ENCODE results near the gene MS4A7. TPM values are rescaled to one million over a fixed set of nuclear protein-coding genes. Genes with fewer than 3 reads are reported as not detected.
"Not testable (repeated sequence)": the region's sequence is repeated elsewhere in the genome, so short reads cannot be mapped to it uniquely, and the experiment has no call there.

The MS4A7 gene, protein sequence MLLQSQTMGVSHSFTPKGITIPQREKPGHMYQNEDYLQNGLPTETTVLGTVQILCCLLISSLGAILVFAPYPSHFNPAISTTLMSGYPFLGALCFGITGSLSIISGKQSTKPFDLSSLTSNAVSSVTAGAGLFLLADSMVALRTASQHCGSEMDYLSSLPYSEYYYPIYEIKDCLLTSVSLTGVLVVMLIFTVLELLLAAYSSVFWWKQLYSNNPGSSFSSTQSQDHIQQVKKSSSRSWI
- 13.7 TPM for total RNA-seq

DNA sequence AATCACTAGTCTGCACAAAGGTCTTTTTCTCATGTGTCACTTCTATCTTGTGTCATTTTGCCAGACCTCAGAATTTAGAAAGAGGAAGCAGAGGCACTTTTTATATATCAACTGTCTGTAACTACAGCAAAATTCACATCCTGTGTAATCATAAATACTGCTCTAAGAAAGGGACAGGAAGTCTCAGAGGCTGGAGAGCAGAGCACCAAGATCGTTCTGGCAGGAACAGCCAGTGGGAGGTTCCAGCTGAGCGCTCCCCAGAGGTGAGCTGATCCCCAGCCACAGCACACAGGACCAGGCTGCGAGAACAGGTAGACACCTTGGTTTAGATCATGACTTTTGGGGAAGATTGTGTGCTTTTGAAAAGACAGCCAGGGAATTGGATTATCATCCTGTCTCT, at the start of gene MS4A7:
Gene MS4A7 (plus strand): TSS at position 179 of the 400 bp plus-strand sequence. CDS start 4,610 bp downstream, outside the sequence.
- ATAC-seq (peak; percentile 72), DNase-seq (ENCODE audit: low spot score) (no peak)

DNA sequence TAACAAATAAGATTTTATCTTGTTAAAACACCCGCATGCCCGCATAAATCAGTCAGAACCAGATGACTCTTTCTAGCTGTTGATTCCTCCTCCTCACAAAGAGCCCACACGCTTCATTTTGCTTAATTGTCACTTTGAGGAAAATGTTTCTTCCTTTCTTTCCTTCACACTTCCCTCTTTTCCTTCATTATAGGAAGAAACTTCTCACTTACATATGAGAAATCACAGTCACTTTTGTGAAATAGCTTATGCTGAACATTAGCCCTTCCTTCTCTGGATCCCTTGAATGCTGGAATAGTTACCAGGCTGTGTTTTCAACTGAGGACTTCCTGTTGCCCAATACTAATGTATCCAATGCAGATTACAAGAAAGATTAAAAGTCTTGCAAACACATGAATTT, 45.5 kb upstream of the MS4A7 start:
- DNase-seq (ENCODE audit: low spot score) = no peak
- no peak for ATAC-seq

DNA sequence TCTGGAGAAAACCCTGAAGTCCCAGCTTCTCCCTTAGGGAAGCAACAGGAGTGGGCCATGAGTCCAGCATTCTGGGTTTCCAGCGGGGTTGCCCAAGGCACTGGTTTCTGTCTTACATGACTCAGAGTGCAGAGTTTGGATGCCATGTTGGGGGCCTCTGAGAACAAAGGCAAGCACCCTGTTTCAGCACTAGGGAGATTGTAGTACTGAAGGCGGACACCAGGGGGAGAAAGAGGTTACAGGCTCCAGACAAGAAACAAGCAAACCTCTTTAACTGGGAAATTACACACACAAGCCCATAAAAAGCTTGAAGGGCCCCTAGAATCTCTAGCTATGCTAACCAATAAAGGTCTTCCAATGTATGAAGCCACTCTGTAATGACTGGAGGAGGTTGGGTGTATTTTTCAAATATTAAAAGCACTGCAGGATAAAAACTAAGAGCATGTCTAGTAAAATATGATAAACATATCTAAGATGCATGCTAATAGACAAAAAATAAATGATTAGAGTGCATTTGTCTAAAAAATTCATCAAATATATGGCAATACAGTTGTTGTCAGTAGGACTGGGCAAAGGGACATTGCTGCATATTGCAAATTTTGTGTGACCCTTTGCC, 44.2 kb upstream of the MS4A7 start:
- peak; percentile 92 for ATAC-seq
- DNase-seq (ENCODE audit: low spot score) = peak; percentile 55

DNA sequence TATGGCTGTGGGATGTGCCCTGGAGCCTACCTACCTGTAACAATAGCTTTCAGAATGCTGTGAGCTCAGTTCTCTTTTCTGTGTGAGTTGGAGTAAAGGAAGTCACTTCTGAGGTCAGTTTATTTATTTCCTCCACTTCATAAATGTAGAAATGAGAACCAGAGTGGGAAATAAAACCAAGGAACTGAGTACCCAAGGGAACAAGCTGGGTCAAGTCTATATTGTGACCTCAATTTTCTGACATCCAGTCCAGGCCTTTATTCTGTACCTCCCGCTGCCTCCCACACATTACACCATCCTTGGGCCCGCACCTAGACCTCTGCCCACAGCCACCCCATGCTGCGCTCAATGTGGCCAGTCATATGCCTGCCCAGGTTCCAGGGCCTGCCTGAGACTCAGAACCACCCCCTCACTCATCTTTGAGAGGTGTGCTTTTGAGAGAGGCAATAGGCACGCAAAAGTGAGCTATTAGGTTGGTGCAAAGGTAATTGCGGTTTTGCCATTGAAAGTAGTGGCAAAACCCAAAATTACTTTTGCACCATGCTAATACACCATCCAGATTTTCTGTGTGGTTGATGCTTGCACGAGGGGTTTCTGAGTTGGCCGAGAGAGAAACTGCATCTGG, 41.5 kb upstream of the MS4A7 start:
- ATAC-seq (peak; percentile 27), DNase-seq (ENCODE audit: low spot score) (no peak)

DNA sequence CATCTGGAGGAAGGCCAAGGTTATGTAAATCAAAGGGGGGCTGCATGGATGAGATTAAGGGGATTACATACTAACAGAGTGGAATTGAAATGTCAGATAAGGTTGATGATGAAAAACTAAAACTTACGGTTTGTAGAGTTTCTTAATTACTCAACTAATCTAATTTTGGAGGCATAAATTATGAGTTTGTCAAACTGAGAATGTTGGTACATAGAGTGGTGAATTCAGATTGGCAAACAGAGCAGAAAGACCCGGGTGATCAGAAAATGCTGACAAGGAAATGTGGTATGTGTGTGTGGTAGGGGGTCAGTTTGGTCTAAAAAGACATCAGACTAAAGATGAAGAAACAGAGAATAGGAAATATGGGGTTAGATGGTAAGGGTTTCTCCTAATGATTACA, 40.3 kb upstream of the MS4A7 start:
- DNase-seq (ENCODE audit: low spot score) (no peak), ATAC-seq (no peak)

DNA sequence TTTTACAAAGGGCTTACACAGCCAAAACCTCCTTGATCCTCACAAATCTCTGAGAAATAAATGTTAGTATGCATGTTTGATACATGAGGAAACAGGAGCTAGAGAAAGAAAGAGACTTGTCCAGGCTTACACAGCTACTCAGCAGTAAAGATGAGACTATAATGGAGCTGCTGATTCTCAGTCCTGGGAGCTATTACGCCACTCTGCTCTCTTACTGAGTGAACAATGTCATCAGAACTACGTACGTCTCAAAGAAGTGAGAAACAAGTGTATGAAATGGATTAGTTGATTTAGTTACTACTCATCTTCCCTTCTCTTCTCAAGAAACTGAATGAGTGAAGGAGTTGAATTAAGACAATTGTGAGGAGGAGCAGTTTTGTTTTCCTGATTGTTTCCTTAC, 39.0 kb upstream of the MS4A7 start:
- no peak for ATAC-seq

DNA sequence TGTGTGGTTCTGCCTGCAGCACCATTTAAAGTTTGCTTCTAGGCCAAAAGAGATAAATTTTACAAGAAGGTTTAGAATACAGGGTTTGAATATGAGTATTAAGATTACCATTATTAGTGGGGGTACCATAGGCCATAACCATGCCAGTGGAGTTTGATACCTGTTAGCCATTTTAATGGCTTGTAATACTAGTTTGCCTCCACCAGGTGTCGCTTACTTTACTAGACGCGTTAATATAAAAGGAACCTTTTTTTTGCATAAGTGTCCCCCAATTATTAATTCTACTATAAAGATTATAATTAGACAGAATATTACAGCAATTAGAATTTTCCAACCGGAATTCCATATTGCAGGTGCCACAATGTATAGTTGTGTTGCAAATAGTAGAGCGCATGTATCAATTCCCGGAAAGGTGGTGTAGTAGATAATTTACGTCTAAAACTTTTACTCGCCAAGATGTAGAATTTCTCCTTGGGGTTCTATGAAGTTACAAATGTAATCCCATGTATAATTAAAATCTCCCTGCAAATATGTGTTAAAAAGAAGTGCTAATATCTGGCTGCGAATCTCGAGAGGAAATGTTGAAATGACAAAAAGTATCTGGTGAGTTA, 35.1 kb upstream of the MS4A7 start:
- DNase-seq (ENCODE audit: low spot score) = no peak
- no peak for ATAC-seq

More for the DNA sequence above, 39.0 kb upstream of the MS4A7 start:
- DNase-seq (ENCODE audit: low spot score) = no peak

DNA sequence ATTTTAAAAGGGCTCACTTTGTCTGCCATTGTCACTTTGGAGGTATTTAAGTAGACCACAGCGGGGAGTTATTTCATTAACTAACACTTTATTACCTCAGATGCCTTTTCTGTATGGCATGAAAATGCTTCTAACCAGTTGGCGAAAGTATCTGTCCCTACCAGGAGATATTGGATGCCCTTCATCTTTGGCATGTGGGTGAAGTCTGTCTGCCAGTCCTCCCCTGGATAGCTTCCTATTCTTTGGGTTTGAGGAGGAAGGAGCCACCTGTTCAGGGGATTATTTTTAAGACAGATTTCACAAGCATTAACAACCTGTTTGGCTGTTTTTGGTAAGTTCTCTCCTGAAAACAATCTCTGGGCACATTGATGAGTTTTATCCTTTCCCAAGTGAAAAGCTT, 34.2 kb upstream of the MS4A7 start:
- DNase-seq (ENCODE audit: low spot score) (no peak), ATAC-seq (no peak)

DNA sequence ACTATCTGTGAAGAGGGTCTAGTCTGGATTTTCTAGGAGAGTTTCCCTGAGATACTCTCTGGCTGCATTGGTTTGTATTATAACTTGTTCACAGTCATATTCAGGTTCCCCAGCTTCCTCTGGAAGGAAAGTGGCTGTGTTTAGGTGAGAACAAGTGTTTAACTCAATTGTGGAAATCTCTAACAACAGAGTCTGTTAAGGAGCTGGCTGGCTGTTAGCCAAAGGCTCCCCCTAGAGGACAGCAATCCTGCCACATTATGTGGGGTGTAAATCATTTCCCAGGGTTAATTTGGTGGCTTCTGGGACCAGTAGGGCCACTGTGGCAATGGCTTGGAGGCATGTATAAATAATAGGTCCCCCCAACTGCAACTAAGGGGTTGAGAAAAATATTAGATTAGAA, 32.8 kb upstream of the MS4A7 start:
- ATAC-seq = peak; percentile 52
- DNase-seq (ENCODE audit: low spot score) = no peak

DNA sequence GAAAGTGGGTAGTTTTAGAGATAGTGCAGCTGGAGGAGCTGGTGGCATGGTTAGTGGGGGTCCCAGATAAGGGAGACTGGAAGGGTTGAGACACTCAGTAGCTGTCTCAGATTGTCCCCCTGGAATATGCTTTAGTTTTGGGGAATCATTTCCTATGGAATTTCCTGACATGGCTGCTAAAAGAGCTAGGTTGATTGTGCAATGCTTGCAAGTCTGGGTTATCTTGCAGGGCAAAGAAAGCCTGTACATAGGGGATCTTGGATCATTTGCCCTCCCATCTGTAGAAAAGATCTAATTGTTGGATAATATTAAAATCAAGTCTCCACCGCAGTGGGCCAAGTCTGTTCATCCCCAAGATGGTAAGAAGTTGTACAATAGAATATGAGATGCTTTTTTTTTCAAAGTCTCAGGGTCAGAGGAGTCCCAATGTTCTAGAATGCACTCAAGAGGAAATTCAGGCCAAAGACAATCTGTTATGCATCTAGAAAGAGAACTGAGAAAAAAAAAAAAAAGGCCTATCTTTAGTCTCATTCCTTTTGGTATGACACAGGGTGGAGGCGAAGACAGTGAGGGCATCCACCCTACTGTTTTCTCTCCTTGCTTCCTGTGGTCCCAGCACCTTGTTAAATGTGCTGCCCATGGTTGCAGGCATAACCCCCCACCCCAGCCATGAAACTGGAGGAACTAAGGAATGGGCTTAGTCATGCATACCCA, 31.1 kb upstream of the MS4A7 start:
- DNase-seq (ENCODE audit: low spot score) = no peak
- no peak for ATAC-seq

DNA sequence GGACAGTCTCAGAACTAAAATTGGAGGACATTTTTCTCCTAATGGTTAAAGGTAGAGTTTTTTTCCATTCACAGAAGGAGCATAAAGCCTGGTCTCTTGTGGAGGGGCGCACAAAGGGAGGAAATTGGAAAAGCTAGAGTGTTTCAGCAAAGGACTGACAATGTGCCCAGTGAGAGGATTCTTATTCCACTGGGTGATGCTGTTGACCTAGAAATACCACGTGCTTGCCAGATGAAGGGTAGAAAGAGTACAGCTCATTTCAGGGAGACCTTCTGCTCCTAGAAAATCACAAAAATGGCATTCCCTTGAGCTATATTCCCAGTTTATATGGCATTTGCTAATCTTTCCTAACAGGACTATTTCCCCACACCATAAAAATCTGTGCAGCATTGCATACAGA, 30.2 kb upstream of the MS4A7 start:
- DNase-seq (ENCODE audit: low spot score) (no peak), ATAC-seq (no peak)

DNA sequence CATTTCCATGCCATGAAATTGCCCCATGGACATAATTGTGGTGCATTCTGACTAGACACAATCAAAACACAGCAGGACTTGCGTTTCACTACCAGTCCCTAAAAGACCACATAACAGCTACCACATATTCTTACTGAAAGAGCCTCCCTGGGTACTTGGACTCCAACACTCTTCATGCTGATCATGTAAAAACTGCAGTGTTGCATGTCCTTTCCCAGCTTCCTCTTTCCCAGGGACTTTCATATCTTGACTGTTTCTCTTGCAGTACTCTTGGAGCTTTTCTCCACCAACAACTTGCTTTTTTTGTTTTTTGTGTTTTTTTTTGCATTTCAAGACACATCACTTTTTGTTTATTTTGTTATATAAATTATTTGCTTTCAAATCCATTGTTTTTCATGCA, 28.3 kb upstream of the MS4A7 start:
- DNase-seq (ENCODE audit: low spot score) (no peak), ATAC-seq (no peak)

DNA sequence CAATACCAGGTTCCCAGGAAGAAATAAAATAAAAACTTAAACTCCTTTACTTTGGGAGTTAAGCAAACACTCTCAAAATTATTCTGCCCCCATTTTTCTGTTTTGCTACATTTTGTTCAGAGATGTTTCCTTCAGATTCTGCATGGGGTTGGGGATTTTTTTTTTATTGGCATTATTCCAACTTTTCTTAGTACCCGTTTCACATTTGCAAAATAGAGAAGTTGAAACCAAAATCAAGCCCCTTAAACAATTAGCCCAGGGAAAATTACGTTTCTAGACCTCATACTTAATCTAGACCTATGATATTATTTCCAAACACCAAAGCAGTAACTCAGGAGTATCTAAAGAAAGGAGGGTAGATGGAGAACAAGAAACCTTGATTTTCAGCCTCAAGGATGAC, 20.6 kb upstream of the MS4A7 start:
- ATAC-seq (no peak), DNase-seq (ENCODE audit: low spot score) (no peak)

DNA sequence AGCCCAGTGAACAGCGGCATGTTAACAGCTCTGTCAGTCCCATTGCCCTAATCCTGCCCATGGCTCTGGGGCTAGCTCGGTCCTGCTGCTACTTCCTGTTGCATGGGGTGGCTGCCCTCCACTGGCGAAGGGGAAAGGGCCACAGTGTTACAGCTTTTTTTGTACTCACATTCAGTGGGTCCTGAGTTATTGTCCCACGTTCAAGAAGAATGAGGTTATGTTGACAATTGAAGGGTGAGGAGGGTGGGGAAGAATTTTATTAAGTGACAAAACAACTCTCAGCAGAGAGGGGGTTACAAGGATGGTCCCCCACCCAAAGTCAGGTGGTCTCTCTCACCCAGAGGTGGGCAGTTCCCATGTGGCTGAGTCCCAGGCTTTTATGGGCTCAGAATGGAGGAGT, 17.7 kb upstream of the MS4A7 start:
- DNase-seq (ENCODE audit: low spot score) (no peak), ATAC-seq (no peak)

DNA sequence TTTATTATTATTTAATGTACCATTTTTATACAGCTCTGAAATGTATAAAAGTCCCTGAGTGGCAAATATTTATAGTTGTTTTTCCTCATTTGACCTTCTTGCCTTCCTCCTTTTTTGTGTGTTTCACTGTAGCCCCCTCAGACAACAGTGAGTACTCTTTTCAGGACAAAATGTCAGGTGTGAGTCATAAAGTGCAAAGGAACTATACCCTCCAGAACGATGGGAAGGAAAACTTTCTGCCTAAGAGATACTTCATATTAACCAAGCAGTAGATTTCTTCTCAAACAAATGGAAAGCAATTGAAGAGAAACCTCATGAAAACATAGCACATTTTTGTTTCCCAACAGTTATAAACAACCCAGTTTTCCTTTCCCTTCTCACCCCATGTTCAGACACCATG, 16.1 kb upstream of the MS4A7 start:
- DNase-seq (ENCODE audit: low spot score) (no peak), ATAC-seq (no peak)

DNA sequence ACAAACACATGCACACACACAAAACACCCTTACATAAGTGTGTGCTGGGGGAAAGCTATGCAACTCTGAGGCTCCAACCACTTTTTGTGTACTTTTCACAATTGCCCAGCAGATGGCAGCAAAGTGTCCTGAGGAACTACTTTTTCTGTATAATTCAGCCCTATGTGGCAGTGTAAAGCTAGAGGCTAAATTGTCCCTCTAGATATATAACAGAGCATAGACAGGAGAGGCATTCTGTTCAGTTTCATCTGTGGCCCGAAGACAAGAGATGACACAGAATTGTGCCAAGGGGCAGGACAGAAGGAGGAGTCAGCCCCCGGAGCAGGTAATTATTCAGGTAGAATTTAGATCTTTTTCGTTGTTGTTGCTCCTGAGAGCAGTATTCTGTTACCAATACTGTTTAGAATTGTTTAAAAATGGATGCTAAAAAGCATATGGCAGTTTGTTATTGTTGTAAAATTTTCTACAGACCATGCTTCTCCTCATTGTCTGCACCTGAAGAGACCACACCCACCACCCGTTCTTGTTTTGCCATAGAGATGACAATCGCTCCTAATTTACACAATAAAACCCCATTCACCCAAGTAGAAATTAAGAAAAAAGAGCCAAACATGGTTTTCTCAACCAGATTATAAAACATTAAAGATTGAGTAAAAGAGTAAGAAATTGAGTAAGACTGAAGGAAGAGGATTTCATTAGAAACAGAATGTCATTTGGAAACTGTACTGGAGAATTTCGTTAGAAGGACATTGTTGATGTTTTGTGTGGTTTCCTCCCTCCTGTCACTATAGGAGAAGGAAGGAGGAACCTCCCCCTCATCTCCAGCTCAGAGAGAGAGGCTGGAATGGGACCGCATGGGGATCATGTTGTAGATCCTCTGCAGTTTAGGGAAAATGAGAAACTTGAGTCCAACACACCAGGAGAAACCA, 14.5 kb upstream of the MS4A7 start:
- ATAC-seq (peak; percentile 96), DNase-seq (ENCODE audit: low spot score) (peak; percentile 58)

DNA sequence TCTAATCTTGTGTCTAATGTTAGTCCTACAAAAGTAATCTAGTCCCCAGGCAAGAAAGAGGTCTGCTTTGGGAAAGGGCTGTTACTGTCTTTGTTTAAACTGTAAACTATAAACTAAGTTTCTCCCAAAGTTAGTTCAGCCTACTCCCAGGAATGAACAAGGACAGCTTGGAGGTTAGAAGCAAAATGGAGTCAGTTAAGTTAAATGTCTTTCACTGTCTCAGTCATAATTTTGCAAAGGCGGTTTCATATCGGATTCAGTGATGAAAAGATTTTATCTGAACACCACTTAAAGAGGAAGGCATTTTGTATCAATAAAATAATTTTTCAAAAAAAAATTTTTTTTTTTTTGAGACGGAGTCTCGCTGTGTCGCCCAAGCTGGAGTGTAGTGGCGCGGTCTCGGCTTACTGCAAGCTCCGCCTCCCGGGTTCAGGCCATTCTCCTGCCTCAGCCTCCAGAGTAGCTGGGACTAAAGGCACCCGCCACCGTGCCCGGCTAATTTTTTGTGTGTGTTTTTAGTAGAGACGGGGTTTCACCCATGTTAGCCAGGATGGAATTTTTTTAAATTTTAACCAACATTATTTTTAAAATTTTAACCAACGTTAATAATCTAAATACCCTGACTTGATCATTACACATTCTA, 11.9 kb upstream of the MS4A7 start:
- not testable (repeated sequence) for ATAC-seq; DNase-seq (ENCODE audit: low spot score)

DNA sequence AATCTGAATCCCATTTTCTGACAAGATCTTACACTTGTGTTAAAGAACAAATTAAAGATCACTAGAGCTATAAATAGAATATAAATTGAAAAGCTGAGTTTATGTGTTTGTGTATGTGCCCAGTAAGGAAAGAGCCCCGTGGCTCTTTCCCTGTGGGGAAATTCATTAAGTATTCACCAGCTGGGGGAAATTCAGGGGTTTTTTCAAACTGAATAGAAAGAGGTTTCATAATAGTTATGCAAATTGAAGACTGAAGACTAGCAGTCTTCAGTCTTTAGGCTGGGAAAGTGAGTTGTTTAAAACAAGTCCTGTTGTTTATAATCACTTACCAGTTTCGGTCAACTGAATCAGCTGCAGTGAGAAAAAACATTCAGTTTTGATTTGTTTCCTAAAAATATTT, 11.3 kb upstream of the MS4A7 start:
- no peak for ATAC-seq
- no peak for DNase-seq (ENCODE audit: low spot score)

DNA sequence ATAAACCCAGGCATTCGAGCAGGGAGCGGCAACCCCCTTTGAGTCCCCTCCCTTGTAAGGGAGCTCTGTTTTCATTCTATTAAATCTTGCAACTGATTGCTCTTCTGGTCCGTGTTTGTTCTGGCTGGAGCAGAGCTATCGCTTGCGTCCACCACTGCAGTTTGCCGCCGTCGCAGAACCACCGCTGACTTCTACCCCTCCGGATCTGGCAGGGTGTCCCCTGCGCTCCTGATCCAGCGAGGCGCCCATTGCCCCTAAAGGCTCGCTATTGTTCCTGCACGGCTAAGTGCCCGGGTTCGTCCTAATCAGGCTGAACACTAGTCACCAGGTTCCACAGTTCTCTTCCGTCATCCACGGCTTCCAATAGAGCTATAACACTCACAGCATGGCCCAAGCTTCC, 10.4 kb upstream of the MS4A7 start:
- DNase-seq (ENCODE audit: low spot score) (no peak), ATAC-seq (no peak)

Data from left lobe of liver (tissue), 2 donors.